Keratinocyte (primary cell): ENCODE results near the gene MOGAT1. TPM values are rescaled to one million over a fixed set of nuclear protein-coding genes. Genes with fewer than 3 reads are reported as not detected.

Source experiments
- DNase-seq: peaks from one replicate; pipeline ENCODE4 v3.0.0-alpha.2; 2011; ENCODE audit warnings: low read depth, missing footprints, low spot score
- FAIRE-seq: peaks from 2 replicates; lab custom pipeline; 2011; peaks lifted over from hg19 to GRCh38; lab: Jason Lieb, UNC
- H2AFZ ChIP-seq: 2 replicates; pipeline ENCODE4 v1.6.0; 2012; ENCODE audit warnings: low read length, control low read depth, inconsistent platforms; ENCODE audit not compliant: control insufficient read depth
- H3K27ac ChIP-seq: 2 replicates; pipeline ENCODE4 v1.5.1; 2011; ENCODE audit warnings: low read length; ENCODE audit not compliant: control insufficient read depth, insufficient read depth
- H3K27me3 ChIP-seq: 3 replicates; pipeline ENCODE4 v1.6.0; 2011; ENCODE audit warnings: low read length; ENCODE audit not compliant: control insufficient read depth, insufficient read depth; ENCODE audit errors: extremely low read depth
- H3K36me3 ChIP-seq, 2 experiments: 2 replicates in 1 of 2; 3 replicates in 1 of 2; pipeline ENCODE4 v1.5.1; 2011; ENCODE audit warnings: low read length in 2 of 2, mild to moderate bottlenecking in 1 of 2; ENCODE audit not compliant: control insufficient read depth in 2 of 2, insufficient read depth in 2 of 2; ENCODE audit errors: extremely low read depth in 1 of 2
- H3K4me1 ChIP-seq: 3 replicates; pipeline ENCODE4 v1.5.1; 2011; ENCODE audit warnings: low read length; ENCODE audit not compliant: control insufficient read depth, insufficient read depth; ENCODE audit errors: extremely low read depth
- H3K4me2 ChIP-seq: 3 replicates; pipeline ENCODE4 v1.6.0; 2011; ENCODE audit warnings: low read depth, low read length; ENCODE audit not compliant: control insufficient read depth, insufficient read depth; ENCODE audit errors: extremely low read depth
- H3K4me3 ChIP-seq, 3 experiments: fragments of 200-600 bp in 1 of 3; sonication (generic) in 1 of 3; 2 replicates in 2 of 3; 3 replicates in 1 of 3; pipeline ENCODE4 v1.5.1; 2011 to 2016; ENCODE audit warnings: low read length in 3 of 3, mild to moderate bottlenecking in 3 of 3, control low read depth in 2 of 3, inconsistent platforms in 1 of 3, low read depth in 1 of 3, mixed read lengths in 1 of 3, mixed run types in 1 of 3, moderate library complexity in 1 of 3; ENCODE audit not compliant: control insufficient read depth in 2 of 3, insufficient read depth in 2 of 3; ENCODE audit errors: extremely low read depth in 1 of 3
- H3K79me2 ChIP-seq: 2 replicates; pipeline ENCODE4 v1.6.0; 2012; ENCODE audit warnings: low read length; ENCODE audit not compliant: control insufficient read depth, insufficient read depth
- H3K9ac ChIP-seq: 3 replicates; pipeline ENCODE4 v1.6.0; 2011; ENCODE audit warnings: low read length; ENCODE audit not compliant: control insufficient read depth, insufficient read depth; ENCODE audit errors: extremely low read depth
- H3K9me1 ChIP-seq: 3 replicates; pipeline ENCODE4 v1.6.0; 2011; ENCODE audit warnings: low read length; ENCODE audit not compliant: control insufficient read depth, insufficient read depth; ENCODE audit errors: extremely low read depth
- H3K9me3 ChIP-seq: 2 replicates; pipeline ENCODE4 v1.5.1; 2012; ENCODE audit warnings: low read depth, low read length; ENCODE audit not compliant: control insufficient read depth
- H4K20me1 ChIP-seq: 3 replicates; pipeline ENCODE4 v1.6.0; 2011; ENCODE audit warnings: low read length; ENCODE audit not compliant: control insufficient read depth, insufficient read depth; ENCODE audit errors: extremely low read depth
- EZH2 ChIP-seq: IDR thresholded peaks from one replicate; pipeline ENCODE4 v1.6.1; 2012; ENCODE audit warnings: inconsistent platforms, mild to moderate bottlenecking, low read length, moderate library complexity
- dilution Hi-C: fragments of 300-500 bp; cut with MboI; formaldehyde crosslinking; loops from one replicate; pipeline ENCODE4 v1.7.0; 2020; ENCODE audit warnings: low sequenced_read_pairs; ENCODE audit not compliant: extremely low pct_ligation_motif_present
- polyA plus RNA-seq, 5 experiments: library from polyadenylated mRNA; depleted of rRNA in 3 of 5; stranded (reverse) in 3 of 5; stranded (forward) in 1 of 5; unstranded in 1 of 5; fragments of >200 nt; gene quantifications; 1 replicate in 1 of 5; 2 replicates in 3 of 5; 3 replicates in 1 of 5; pipeline versions ENCODE4 v1.2.1 to v1.2.3, GENCODE V29; 2011 to 2012; ENCODE audit warnings: missing spikeins in 2 of 5, low read depth in 1 of 5, low replicate concordance in 1 of 5
- TF ChIP-seq, protein P1 (sequence below), 3 experiments: IDR thresholded peaks in 1 of 3; conservative IDR thresholded peaks in 1 of 3; optimal IDR thresholded peaks in 1 of 3; 2 replicates in 2 of 3; 3 replicates in 1 of 3; pipeline versions ENCODE3 to v1.5.1; 2011; ENCODE audit warnings: low read length in 3 of 3, mild to moderate bottlenecking in 3 of 3, moderate library complexity in 2 of 3, control low read depth in 1 of 3, inconsistent platforms in 1 of 3; ENCODE audit not compliant: insufficient read depth in 2 of 3; ENCODE audit errors: extremely low read depth in 1 of 3

The MOGAT1 gene
- polyA plus RNA-seq, 1 donor (not counting 4 experiments of a cell fraction or from before 2014, with no cell fraction given) = not detected

DNA sequence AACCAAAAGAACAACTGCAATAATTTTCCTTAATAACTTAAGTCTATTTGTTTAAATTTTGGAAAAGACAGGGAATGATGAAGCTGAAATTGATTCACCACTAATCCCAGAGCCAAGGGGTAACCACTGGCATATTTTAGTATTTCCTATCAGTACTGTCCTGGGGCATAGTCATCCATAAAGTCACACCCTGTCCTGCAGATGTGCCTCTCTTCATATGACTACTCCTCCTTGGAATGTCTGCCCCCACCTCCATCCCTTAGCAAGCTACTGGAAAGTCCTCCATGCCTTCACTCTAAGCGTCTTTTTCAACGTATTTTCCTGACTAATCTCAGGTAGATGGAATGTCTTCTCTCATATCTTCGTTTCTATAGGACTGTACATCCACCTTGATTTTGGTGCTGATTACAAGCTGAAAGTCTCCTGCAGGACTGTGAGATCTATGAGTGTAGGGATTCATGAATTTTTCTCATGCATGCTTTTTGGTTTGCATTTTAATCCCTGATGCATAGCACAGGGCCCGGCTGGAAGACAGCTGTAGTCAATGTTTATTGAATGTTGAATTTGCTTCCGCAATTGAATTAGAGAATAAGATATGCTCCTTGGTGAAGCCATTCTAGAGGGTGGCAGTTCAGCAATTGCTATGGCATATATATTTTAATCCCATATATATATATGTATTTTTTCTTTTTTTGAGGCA, 85.6 kb downstream of the MOGAT1 start:
- no peaks in the 10 kb centered on the region for H3K79me2 ChIP-seq
- no peaks in the 10 kb centered on the region for H3K36me3 ChIP-seq
- peak; percentile 98 for DNase-seq
- no peak for TF ChIP-seq EZH2
- TF ChIP-seq, protein P1, sequence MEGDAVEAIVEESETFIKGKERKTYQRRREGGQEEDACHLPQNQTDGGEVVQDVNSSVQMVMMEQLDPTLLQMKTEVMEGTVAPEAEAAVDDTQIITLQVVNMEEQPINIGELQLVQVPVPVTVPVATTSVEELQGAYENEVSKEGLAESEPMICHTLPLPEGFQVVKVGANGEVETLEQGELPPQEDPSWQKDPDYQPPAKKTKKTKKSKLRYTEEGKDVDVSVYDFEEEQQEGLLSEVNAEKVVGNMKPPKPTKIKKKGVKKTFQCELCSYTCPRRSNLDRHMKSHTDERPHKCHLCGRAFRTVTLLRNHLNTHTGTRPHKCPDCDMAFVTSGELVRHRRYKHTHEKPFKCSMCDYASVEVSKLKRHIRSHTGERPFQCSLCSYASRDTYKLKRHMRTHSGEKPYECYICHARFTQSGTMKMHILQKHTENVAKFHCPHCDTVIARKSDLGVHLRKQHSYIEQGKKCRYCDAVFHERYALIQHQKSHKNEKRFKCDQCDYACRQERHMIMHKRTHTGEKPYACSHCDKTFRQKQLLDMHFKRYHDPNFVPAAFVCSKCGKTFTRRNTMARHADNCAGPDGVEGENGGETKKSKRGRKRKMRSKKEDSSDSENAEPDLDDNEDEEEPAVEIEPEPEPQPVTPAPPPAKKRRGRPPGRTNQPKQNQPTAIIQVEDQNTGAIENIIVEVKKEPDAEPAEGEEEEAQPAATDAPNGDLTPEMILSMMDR (optimal IDR thresholded peaks at IDR 0.05 in 1 of 3, IDR thresholded peaks at IDR 0.05 in 1 of 3, conservative IDR thresholded peaks at IDR 0.05 in 1 of 3; ENCODE audit: extremely low read depth in 1 of 3, insufficient read depth in 2 of 3, low read length in 3 of 3) = no peak
- no peaks in the 10 kb centered on the region for H3K9me1 ChIP-seq
- H3K4me1 ChIP-seq = peaks cover 31% of the 10 kb centered on the region
- dilution Hi-C loops = no loop called here
- peak overlapping the region in 2 of 3 experiments; percentile 9 to 23 for H3K4me3 ChIP-seq
- peak overlapping the region; percentile 71 for H3K27ac ChIP-seq
- peak overlapping the region; percentile 63 for H3K4me2 ChIP-seq
- no peaks in the 10 kb centered on the region for H3K9me3 ChIP-seq
- H4K20me1 ChIP-seq = no peaks in the 10 kb centered on the region
- peak overlapping the region; percentile 37 for H2AFZ ChIP-seq
- H3K27me3 ChIP-seq = no peaks in the 10 kb centered on the region
- peak overlapping the region; percentile 34 for H3K9ac ChIP-seq
- peak; percentile 95 for FAIRE-seq

Other genes with a start within 250 kb of the MOGAT1 start
- gene SGPP2, start 247.1 kb upstream of the MOGAT1 start, polyA plus RNA-seq = 0.76 to 7.3 TPM (median 2.6 TPM) in 3 replicates
- 40.0 to 68.8 TPM (median 53.3 TPM) in 3 replicates for gene FARSB, start 15.6 kb upstream of the MOGAT1 start, polyA plus RNA-seq
- gene ACSL3, start 189.4 kb downstream of the MOGAT1 start, polyA plus RNA-seq = 102 to 197 TPM (median 180 TPM) in 3 replicates